Measurements from ENCODE around the gene AGXT2.
"Not testable (repeated sequence)": the region's sequence is repeated elsewhere in the genome, so short reads cannot be mapped to it uniquely, and the experiment has no call there.

AGXT2 gene

GRCh38 chr5:35050541-35051126 lies 2.9 kb upstream of the AGXT2 start:
- DNase-seq (ENCODE audit: low read depth): no peak

GRCh38 chr5:35048910-35049309 lies 1.2 kb upstream of the AGXT2 start:
- no peak for DNase-seq (ENCODE audit: low read depth)

GRCh38 chr5:35046774-35047173 lies 975 bp downstream of the AGXT2 start:
- no peak for DNase-seq (ENCODE audit: low read depth)

- no peak for DNase-seq (ENCODE audit: low read depth)
Observed at GRCh38 chr5:35045280-35045679, 2.5 kb downstream of the AGXT2 start.

GRCh38 chr5:35044649-35045048 lies 3.1 kb downstream of the AGXT2 start:
- no peak for DNase-seq (ENCODE audit: low read depth)

GRCh38 chr5:35042781-35043180 lies 5.0 kb downstream of the AGXT2 start:
- no peak for DNase-seq (ENCODE audit: low read depth)

- DNase-seq (ENCODE audit: low read depth): no peak
Observed at GRCh38 chr5:35041261-35041660, 6.5 kb downstream of the AGXT2 start.

GRCh38 chr5:35038891-35039290 lies 8.9 kb downstream of the AGXT2 start:
- no peak for DNase-seq (ENCODE audit: low read depth)

- no peak for DNase-seq (ENCODE audit: low read depth)
Observed at GRCh38 chr5:35036536-35036935, 11.2 kb downstream of the AGXT2 start.

GRCh38 chr5:35035929-35036328 lies 11.8 kb downstream of the AGXT2 start:
- DNase-seq (ENCODE audit: low read depth): not testable (repeated sequence)

- no peak for DNase-seq (ENCODE audit: low read depth)
Observed at GRCh38 chr5:35035271-35035670, 12.5 kb downstream of the AGXT2 start.

GRCh38 chr5:35032356-35032755 lies 15.4 kb downstream of the AGXT2 start:
- no peak for DNase-seq (ENCODE audit: low read depth)

GRCh38 chr5:35031276-35031675 lies 16.5 kb downstream of the AGXT2 start:
- DNase-seq (ENCODE audit: low read depth): no peak

- DNase-seq (ENCODE audit: low read depth): no peak
Observed at GRCh38 chr5:35030426-35031100, 17.2 kb downstream of the AGXT2 start.

- no peak for DNase-seq (ENCODE audit: low read depth)
Observed at GRCh38 chr5:35029333-35029732, 18.4 kb downstream of the AGXT2 start.

- DNase-seq (ENCODE audit: low read depth): no peak
Observed at GRCh38 chr5:35026941-35027340, 20.8 kb downstream of the AGXT2 start.

GRCh38 chr5:35026280-35026840 lies 21.4 kb downstream of the AGXT2 start:
- no peak for DNase-seq (ENCODE audit: low read depth)

GRCh38 chr5:35024911-35025510 lies 22.7 kb downstream of the AGXT2 start:
- no peak for DNase-seq (ENCODE audit: low read depth)

GRCh38 chr5:35023391-35024178 lies 24.2 kb downstream of the AGXT2 start:
- DNase-seq (ENCODE audit: low read depth): no peak

GRCh38 chr5:35016174-35017051 lies 31.3 kb downstream of the AGXT2 start:
- DNase-seq (ENCODE audit: low read depth): no peak

GRCh38 chr5:35015063-35015462 lies 32.7 kb downstream of the AGXT2 start:
- DNase-seq (ENCODE audit: low read depth): no peak

GRCh38 chr5:35012796-35013195 lies 35.0 kb downstream of the AGXT2 start:
- no peak for DNase-seq (ENCODE audit: low read depth)
